K562 (cell line): ENCODE data around the gene CTDSPL. TPM values are rescaled to one million over a fixed set of nuclear protein-coding genes. Genes with fewer than 3 reads are reported as not detected.

Experiments
- ATAC-seq: fragments of 200-7000 bp; cut with Tn5 transposase; 3 replicates; pipeline ENCODE4 v1.9.1; 2020; ENCODE audit warnings: moderate library complexity
- BruUV-seq: library from RNA; stranded (reverse); fragments of 400-500 nt; replicated peaks from 2 replicates; lab custom pipeline; 2021; lab: Mats Ljungman, UMichigan
- CTCF ChIA-PET: fragments of 300-600 bp; formaldehyde crosslinking; extraction: SDS; loops from one replicate; lab custom pipeline; 2021; ENCODE audit warnings: low intra/inter-chr PET ratio; lab: Yijun Ruan, JAX
- POLR2A ChIA-PET: fragments of 300-600, 350-650 bp; sonication (Branson Sonifier 250); formaldehyde crosslinking; extraction: SDS; loops from one replicate; lab custom pipeline; 2021; ENCODE audit warnings: antibody characterized with exemption, inconsistent platforms; lab: Yijun Ruan, JAX
- DNase-seq, 4 experiments: peaks; one replicate each; pipeline versions ENCODE4 v3.0.0 to v3.0.0-alpha.2; 2011 to 2018; ENCODE audit warnings: low spot score in 3 of 4, mixed read lengths in 3 of 4; ENCODE audit errors: extremely low read depth in 1 of 4
- FAIRE-seq: peaks from 2 replicates; lab custom pipeline; 2011; peaks lifted over from hg19 to GRCh38; lab: Jason Lieb, UNC
- H2AFZ ChIP-seq: 2 replicates; pipeline ENCODE4 v1.6.0; 2011; ENCODE audit warnings: low read depth, low read length, control low read depth, inconsistent platforms
- H3K27ac ChIP-seq: fragments of 200-600 bp; 3 replicates; pipeline ENCODE4 v1.8.0; 2011; ENCODE audit warnings: low read depth, mild to moderate bottlenecking, control low read depth, inconsistent platforms, low read length, moderate library complexity, mixed read lengths; ENCODE audit errors: extremely low read depth
- H3K27me3 ChIP-seq, 2 experiments: fragments of 300-600 bp in 1 of 2; 2 replicates in 1 of 2; 3 replicates in 1 of 2; pipeline versions ENCODE4 v1.6.0 to v1.8.0; 2011; ENCODE audit warnings: inconsistent platforms in 2 of 2, low read length in 2 of 2, mild to moderate bottlenecking in 1 of 2, mixed read lengths in 1 of 2, moderate library complexity in 1 of 2; ENCODE audit not compliant: control insufficient read depth in 2 of 2, insufficient read depth in 2 of 2
- H3K36me3 ChIP-seq: fragments of 300-600 bp; 3 replicates; pipeline ENCODE4 v1.8.0; 2011; ENCODE audit warnings: mild to moderate bottlenecking, low read length, inconsistent platforms; ENCODE audit not compliant: control insufficient read depth, insufficient read depth
- H3K4me1 ChIP-seq, 2 experiments: fragments of 200-600 bp in 1 of 2; replicated peaks in 1 of 2; 2 replicates in 1 of 2; 3 replicates in 1 of 2; pipeline versions ENCODE4 v1.5.1 to v1.8.0; 2011; ENCODE audit warnings: inconsistent platforms in 2 of 2, low read length in 2 of 2, mild to moderate bottlenecking in 1 of 2, mixed read lengths in 1 of 2, moderate library complexity in 1 of 2; ENCODE audit not compliant: control insufficient read depth in 2 of 2, insufficient read depth in 2 of 2
- H3K4me2 ChIP-seq: 2 replicates; pipeline ENCODE4 v1.6.1; 2011; ENCODE audit warnings: low read length, control low read depth, inconsistent platforms, mixed read lengths; ENCODE audit not compliant: insufficient read depth
- H3K4me3 ChIP-seq: fragments of 200-600 bp; sonication (generic), shearing (Covaris generic); 2 replicates; pipeline ENCODE4 v1.5.1; 2016; ENCODE audit warnings: control low read depth, inconsistent platforms
- H3K79me2 ChIP-seq: fragments of 200-600 bp; 3 replicates; pipeline ENCODE4 v1.8.0; 2011; ENCODE audit warnings: low read length, inconsistent platforms; ENCODE audit not compliant: control insufficient read depth, insufficient read depth
- H3K9ac ChIP-seq, 2 experiments: 2 replicates each; pipeline versions ENCODE4 v1.6.0 to v1.6.1; 2011; ENCODE audit warnings: low read depth in 2 of 2, low read length in 2 of 2, control low read depth in 1 of 2, inconsistent platforms in 1 of 2, mild to moderate bottlenecking in 1 of 2, mixed read lengths in 1 of 2; ENCODE audit not compliant: insufficient read depth in 1 of 2
- H3K9me1 ChIP-seq: one replicate; pipeline ENCODE4 v1.6.0; 2011; ENCODE audit warnings: inconsistent platforms, mild to moderate bottlenecking, low read length, moderate library complexity; ENCODE audit not compliant: control insufficient read depth, insufficient read depth
- H3K9me3 ChIP-seq: replicated peaks from 2 replicates; pipeline ENCODE4 v1.5.1; 2011; ENCODE audit warnings: low read depth, low read length, inconsistent platforms; ENCODE audit not compliant: control insufficient read depth, insufficient read depth
- H4K20me1 ChIP-seq: replicated peaks from 2 replicates; pipeline ENCODE4 v1.6.1; 2011; ENCODE audit warnings: low read length, inconsistent platforms, mixed read lengths; ENCODE audit not compliant: control insufficient read depth, insufficient read depth
- ARID1B ChIP-seq: fragments of 450-650 bp; IDR thresholded peaks from 2 replicates; pipeline ENCODE4 v1.6.1; 2016; ENCODE audit warnings: antibody characterized with exemption, mild to moderate bottlenecking, inconsistent platforms
- CBX8 ChIP-seq: fragments of 200-600 bp; sonication (generic); IDR thresholded peaks from 2 replicates; pipeline ENCODE4 v1.6.1; 2012; ENCODE audit warnings: borderline replicate concordance, mixed run types, low read depth, mild to moderate bottlenecking, moderate library complexity, mixed read lengths, low read length, control low read depth, inconsistent platforms; ENCODE audit not compliant: poor library complexity, severe bottlenecking; ENCODE audit errors: extremely low read depth
- CLOCK ChIP-seq: fragments of 250-450 bp; sonication (Bioruptor Pico); IDR thresholded peaks from 2 replicates; pipeline ENCODE4 v1.4.0; 2020; ENCODE audit warnings: mild to moderate bottlenecking, moderate library complexity, borderline replicate concordance
- SPI1 ChIP-seq: IDR thresholded peaks from 2 replicates; pipeline ENCODE4 v1.6.1; 2011; ENCODE audit warnings: low read depth, low read length, control low read depth, borderline replicate concordance
- WGBS: fragments of 100-300 bp; shearing (Covaris generic); methylation state at CpG from one replicate; pipeline ENCODE4 v1.1.6; 2016; ENCODE audit warnings: low coverage, mixed read lengths; ENCODE audit not compliant: insufficient coverage; ENCODE audit errors: missing lambda C conversion rate; 5-methylcytosine and 5-hydroxymethylcytosine counted together
- in situ Hi-C: fragments of 300-500 bp; cut with MboI; formaldehyde crosslinking; loops from 4 replicates; pipeline ENCODE4 v1.15.0; 2018; ENCODE audit warnings: inconsistent platforms, mixed read lengths
- intact Hi-C: fragments of 100-400 bp; cut with micrococcal nuclease; formaldehyde crosslinking; loops from 2 replicates; pipeline ENCODE4 v1.14.2; 2022
- polyA plus RNA-seq, 8 experiments: library from polyadenylated mRNA; depleted of rRNA in 4 of 8; stranded (reverse) in 5 of 8; unstranded in 3 of 8; fragments of >200 nt; fragmentation: Nextera tagmentation in 2 of 8; fragmentation: Illumina TruSeq in 1 of 8; extraction: Ambion mirVana in 2 of 8; extraction: Trizol in 1 of 8; gene quantifications; 2 replicates each; pipeline versions ENCODE4 v1.2.1 to v1.2.3, GENCODE V29; 2011 to 2014; ENCODE audit warnings: inconsistent platforms in 1 of 8, missing spikeins in 1 of 8
- total RNA-seq, 7 experiments: library from RNA; depleted of rRNA in 6 of 7; stranded (reverse); fragments of >200 nt in 6 of 7; fragmentation: Illumina TruSeq in 2 of 7; extraction: Trizol in 2 of 7; gene quantifications; 2 replicates each; pipeline versions ENCODE4 v1.2.1 to v1.2.3, GENCODE V29; 2011 to 2021; ENCODE audit warnings: low replicate concordance in 1 of 7

Gene CTDSPL
- total and polyA plus RNA-seq, 9 of the 15 experiments (the other 6 are each of a cell fraction or from before 2014, with no cell fraction given) = 5.1 to 19.3 (median 11.3) TPM

GRCh38 chr3:37934631-37935289 is 73.1 kb downstream of the CTDSPL start (continued):
- no peak for TF ChIP-seq CLOCK

GRCh38 chr3:37935290-37935668 is 73.6 kb downstream of the CTDSPL start:
- Histone ChIP-seq H3K9me1 (no peaks in the 10 kb centered on the region), H3K27me3 (peaks cover 0 to 4% of the 10 kb centered on the region in 2 experiments; a peak in 3 of 5 replicates), H3K4me1 (no peaks in the 10 kb centered on the region), H3K79me2 (no peaks in the 10 kb centered on the region), H3K36me3 (no peaks in the 10 kb centered on the region), H3K9ac (no peak overlapping the region), H3K4me2 (no peak overlapping the region), H4K20me1 (no peaks in the 10 kb centered on the region), H2AFZ (no peak overlapping the region), H3K27ac (no peak overlapping the region), H3K4me3 (no peak overlapping the region)
- BruUV-seq = no TSS peak
- ATAC-seq (no peak), FAIRE-seq (no peak)
- POLR2A ChIA-PET = no interaction called here
- in situ Hi-C loops = no loop called here
- WGBS = 7% methylated on average over 1 of the region's 1 CpG
- TF ChIP-seq CBX8 = no peak
- peak; percentile 41; the same call in 1 of the 2 replicates for TF ChIP-seq SPI1
- no peak for TF ChIP-seq ARID1B
- TF ChIP-seq, all 486 proteins: peak for 1
- intact Hi-C loops = no loop called here
- CTCF ChIA-PET = no interaction called here
- no peaks in the 10 kb centered on the region for H3K9me3 ChIP-seq
- no peak for DNase-seq
